AG04449 (cell line): ENCODE measurements around the gene MST1R.

Experiments
- CTCF ChIA-PET: fragments of 350-600 bp; formaldehyde crosslinking; extraction: SDS; loops from one replicate; lab custom pipeline; 2021; ENCODE audit warnings: antibody characterized with exemption; lab: Yijun Ruan, JAX
- POLR2A ChIA-PET: fragments of 400-600, 350-600 bp; formaldehyde crosslinking; extraction: SDS; loops from one replicate; lab custom pipeline; 2020; ENCODE audit warnings: antibody characterized with exemption, inconsistent platforms; lab: Yijun Ruan, JAX
- DNase-seq: peaks from one replicate; pipeline ENCODE4 v3.0.0-alpha.2; 2010; ENCODE audit warnings: low read depth, low spot score
- H3K4me3 ChIP-seq: 2 replicates; pipeline ENCODE4 v1.5.1; 2011; ENCODE audit warnings: low read depth, mild to moderate bottlenecking, control low read depth, low read length
- CTCF ChIP-seq: IDR thresholded peaks from one replicate; pipeline ENCODE4 v1.5.1; 2011; ENCODE audit warnings: mild to moderate bottlenecking, moderate library complexity, low read length, control low read depth, inconsistent platforms; ENCODE audit not compliant: insufficient read depth; ENCODE audit errors: missing control alignments

The MST1R gene

GRCh38 chr3:49867400-49867799 is 36.3 kb downstream of the MST1R start:
- CTCF ChIA-PET = interaction anchor here (0.9 kb wide), 1 partner anchor 29 kb away, joined by 3 read pairs; no protein-coding TSS in a partner anchor
- DNase-seq = no peak
- TF ChIP-seq CTCF = no peak
- POLR2A ChIA-PET = no interaction called here
- H3K4me3 ChIP-seq = no peak overlapping the region

DNA sequence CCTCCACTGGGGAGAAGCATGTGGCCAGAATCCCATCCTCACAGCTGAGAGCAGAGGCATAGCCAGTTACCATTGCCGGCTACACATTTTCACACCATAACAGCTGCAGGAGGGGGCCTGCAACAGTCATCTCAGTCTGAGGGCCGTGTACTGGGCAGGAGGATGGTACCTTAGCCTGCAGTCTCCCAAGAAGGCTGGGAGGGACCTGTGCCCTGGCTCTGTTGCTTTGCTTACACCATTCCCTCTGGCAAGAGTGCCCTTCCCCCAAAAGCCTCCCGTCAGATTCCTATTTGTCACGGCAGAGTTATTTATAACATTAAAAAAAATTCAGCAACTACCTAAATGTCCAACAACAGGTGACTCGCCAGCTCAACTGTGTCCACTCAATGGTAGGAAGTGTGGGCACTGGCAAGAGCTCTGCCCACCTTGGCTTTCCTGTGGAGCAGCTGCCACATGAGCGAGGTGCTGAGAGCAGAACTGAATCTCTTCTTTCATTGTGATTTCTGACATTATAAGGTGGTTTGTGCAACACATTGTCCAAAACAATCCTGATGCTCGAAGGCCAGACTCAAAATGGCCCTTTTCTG is 38.4 kb downstream of the MST1R start:
- TF ChIP-seq CTCF = no peak
- ChIA-PET CTCF (no interaction called here), POLR2A (no interaction called here)
- H3K4me3 ChIP-seq = no peak overlapping the region
- no peak for DNase-seq

GRCh38 chr3:49864505-49864904 is 39.2 kb downstream of the MST1R start:
- H3K4me3 ChIP-seq = no peak overlapping the region
- DNase-seq = no peak
- no peak for TF ChIP-seq CTCF
- POLR2A ChIA-PET = no interaction called here
- CTCF ChIA-PET = interaction anchor here (1.9 kb wide), 1 partner anchor 25 kb away, joined by 4 read pairs; no protein-coding TSS in a partner anchor

GRCh38 chr3:49859576-49860305 is 43.9 kb downstream of the MST1R start:
- TF ChIP-seq CTCF = no peak
- ChIA-PET CTCF (interaction anchor here (1.7 kb wide), 1 partner anchor 25 kb away, joined by 3 read pairs; no protein-coding TSS in a partner anchor), POLR2A (no interaction called here)
- DNase-seq = no peak
- H3K4me3 ChIP-seq = no peak overlapping the region

GRCh38 chr3:49856181-49857005 is 47.3 kb downstream of the MST1R start, which contains the start of gene TRAIP:
TSS of gene TRAIP (minus strand) at chr3:49856564. CDS start at chr3:49856453, 111 bp downstream.
- peak within 1 kb of the TSS; percentile 88 for H3K4me3 ChIP-seq
- TF ChIP-seq CTCF = no peak
- ChIA-PET POLR2A (interaction anchor here (0.8 kb wide), 1 partner anchor 57 kb away, joined by 4 read pairs; the partner anchor contains the start of gene CDHR4), CTCF (interaction anchor here (1.4 to 6.0 kb wide), 3 partner anchors 11 to 53 kb away, joined by 4 to 57 read pairs (median 12); partner anchors contain the start of gene INKA1)
- DNase-seq = peak; percentile 45

- no peak for TF ChIP-seq CTCF
- ChIA-PET POLR2A (interaction anchor here (0.8 kb wide), 1 partner anchor 56 kb away, joined by 4 read pairs; the partner anchor contains the start of gene CDHR4), CTCF (interaction anchor here (1.0 to 6.0 kb wide), 3 partner anchors 10 to 39 kb away, joined by 3 to 57 read pairs (median 4); no protein-coding TSS in a partner anchor)
- H3K4me3 ChIP-seq = peak overlapping the region; percentile 88
- DNase-seq = no peak
Measured at GRCh38 chr3:49855662-49856061, 48.0 kb downstream of the MST1R start.
